Loucy (cell line): Measurements from ENCODE around the gene UBQLN3.

Experiments
- H2AFZ ChIP-seq: fragments of 200-600 bp; sonication (generic); 2 replicates; pipeline ENCODE4 v1.6.0; 2016; ENCODE audit warnings: antibody characterized with exemption, mild to moderate bottlenecking, low read length, moderate library complexity
- H3F3A ChIP-seq: fragments of 200-600 bp; 2 replicates; pipeline ENCODE4 v1.6.0; 2016; ENCODE audit warnings: antibody characterized with exemption, low read depth, mild to moderate bottlenecking
- H3K27me3 ChIP-seq: fragments of 200-600 bp; sonication (generic); 2 replicates; pipeline ENCODE4 v1.6.1; 2014; ENCODE audit warnings: low read length, mild to moderate bottlenecking; ENCODE audit not compliant: insufficient read depth, poor library complexity, severe bottlenecking
- H3K36me3 ChIP-seq: fragments of 200-600 bp; sonication (generic); 2 replicates; pipeline ENCODE4 v1.6.1; 2016; ENCODE audit warnings: low read length; ENCODE audit not compliant: insufficient read depth
- H3K4me1 ChIP-seq: fragments of 200-600 bp; sonication (generic); 2 replicates; pipeline ENCODE4 v1.5.1; 2014; ENCODE audit warnings: low read length, mild to moderate bottlenecking; ENCODE audit not compliant: insufficient read depth, poor library complexity, severe bottlenecking
- H3K4me2 ChIP-seq: fragments of 200-600 bp; sonication (generic); 2 replicates; pipeline ENCODE4 v1.6.0; 2014; ENCODE audit warnings: antibody characterized with exemption, low read length, low read depth, mild to moderate bottlenecking; ENCODE audit not compliant: poor library complexity, severe bottlenecking
- H3K4me3 ChIP-seq: fragments of 200-600 bp; sonication (generic); 2 replicates; pipeline ENCODE4 v1.5.1; 2014; ENCODE audit warnings: low read length, mild to moderate bottlenecking, mixed read lengths; ENCODE audit not compliant: poor library complexity, severe bottlenecking
- H3K79me2 ChIP-seq: fragments of 200-600 bp; sonication (generic); 2 replicates; pipeline ENCODE4 v1.6.1; 2014; ENCODE audit warnings: low read length; ENCODE audit not compliant: insufficient read depth
- H3K9ac ChIP-seq: fragments of 200-600 bp; sonication (generic); 2 replicates; pipeline ENCODE4 v1.6.0; 2014; ENCODE audit warnings: mild to moderate bottlenecking, low read depth, low read length, moderate library complexity; ENCODE audit not compliant: poor library complexity, severe bottlenecking
- H3K9me2 ChIP-seq: fragments of 200-600 bp; sonication (generic); replicated peaks from 2 replicates; pipeline ENCODE4 v1.6.1; 2016; ENCODE audit warnings: low read depth, low read length, mixed read lengths
- H3K9me3 ChIP-seq: fragments of 200-600 bp; sonication (generic); 2 replicates; pipeline ENCODE4 v1.6.1; 2014; ENCODE audit warnings: mild to moderate bottlenecking, antibody characterized with exemption, low read length, low read depth; ENCODE audit not compliant: insufficient read depth
- H4K20me1 ChIP-seq: fragments of 200-600 bp; sonication (generic); 2 replicates; pipeline ENCODE4 v1.6.0; 2014; ENCODE audit warnings: antibody characterized with exemption, low read length, mild to moderate bottlenecking; ENCODE audit not compliant: insufficient read depth, poor library complexity, severe bottlenecking
- EZH2phosphoT487 ChIP-seq: fragments of 200-600 bp; IDR thresholded peaks from 2 replicates; pipeline ENCODE4 v1.6.1; 2018; ENCODE audit warnings: antibody characterized with exemption, mild to moderate bottlenecking, moderate library complexity, borderline replicate concordance
- TF ChIP-seq, protein P1 (sequence below): fragments of 200-600 bp; sonication (generic); conservative IDR thresholded peaks from 2 replicates; pipeline ENCODE4 v1.5.1; 2014; ENCODE audit warnings: mild to moderate bottlenecking, antibody characterized with exemption, low read length

The UBQLN3 gene

DNA sequence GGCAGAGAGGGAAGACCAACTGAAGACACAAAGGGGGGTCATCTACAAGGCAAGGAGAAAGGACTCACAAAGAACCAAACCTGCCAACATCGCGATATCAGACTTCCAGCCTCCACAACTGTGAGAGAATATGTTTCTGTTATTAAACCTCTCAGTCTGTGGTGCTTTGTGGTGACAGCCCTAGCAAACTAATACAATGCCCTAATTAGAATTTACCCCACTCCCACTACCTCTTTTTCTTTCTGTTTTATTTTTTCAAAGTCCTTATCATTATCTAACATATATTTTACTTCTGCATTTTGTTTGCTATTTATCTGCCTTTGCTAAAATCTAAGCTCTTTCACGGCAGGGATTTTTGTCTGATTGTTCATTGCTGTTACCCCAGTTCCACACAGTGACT lies 23.8 kb downstream of the UBQLN3 start:
- no peak overlapping the region for H3K4me3 ChIP-seq
- no peaks in the 10 kb centered on the region for H3K79me2 ChIP-seq
- TF ChIP-seq EZH2phosphoT487 = no peak
- TF ChIP-seq, protein P1, sequence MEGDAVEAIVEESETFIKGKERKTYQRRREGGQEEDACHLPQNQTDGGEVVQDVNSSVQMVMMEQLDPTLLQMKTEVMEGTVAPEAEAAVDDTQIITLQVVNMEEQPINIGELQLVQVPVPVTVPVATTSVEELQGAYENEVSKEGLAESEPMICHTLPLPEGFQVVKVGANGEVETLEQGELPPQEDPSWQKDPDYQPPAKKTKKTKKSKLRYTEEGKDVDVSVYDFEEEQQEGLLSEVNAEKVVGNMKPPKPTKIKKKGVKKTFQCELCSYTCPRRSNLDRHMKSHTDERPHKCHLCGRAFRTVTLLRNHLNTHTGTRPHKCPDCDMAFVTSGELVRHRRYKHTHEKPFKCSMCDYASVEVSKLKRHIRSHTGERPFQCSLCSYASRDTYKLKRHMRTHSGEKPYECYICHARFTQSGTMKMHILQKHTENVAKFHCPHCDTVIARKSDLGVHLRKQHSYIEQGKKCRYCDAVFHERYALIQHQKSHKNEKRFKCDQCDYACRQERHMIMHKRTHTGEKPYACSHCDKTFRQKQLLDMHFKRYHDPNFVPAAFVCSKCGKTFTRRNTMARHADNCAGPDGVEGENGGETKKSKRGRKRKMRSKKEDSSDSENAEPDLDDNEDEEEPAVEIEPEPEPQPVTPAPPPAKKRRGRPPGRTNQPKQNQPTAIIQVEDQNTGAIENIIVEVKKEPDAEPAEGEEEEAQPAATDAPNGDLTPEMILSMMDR = no peak
- no peaks in the 10 kb centered on the region for H3K9me2 ChIP-seq
- H3K27me3 ChIP-seq = no peaks in the 10 kb centered on the region
- no peak overlapping the region for H3K9ac ChIP-seq
- no peaks in the 10 kb centered on the region for H3K36me3 ChIP-seq
- H3K4me1 ChIP-seq = no peaks in the 10 kb centered on the region
- no peaks in the 10 kb centered on the region for H3F3A ChIP-seq
- no peak overlapping the region for H2AFZ ChIP-seq
- H3K4me2 ChIP-seq = no peak overlapping the region
- H4K20me1 ChIP-seq = no peaks in the 10 kb centered on the region
- no peaks in the 10 kb centered on the region for H3K9me3 ChIP-seq

DNA sequence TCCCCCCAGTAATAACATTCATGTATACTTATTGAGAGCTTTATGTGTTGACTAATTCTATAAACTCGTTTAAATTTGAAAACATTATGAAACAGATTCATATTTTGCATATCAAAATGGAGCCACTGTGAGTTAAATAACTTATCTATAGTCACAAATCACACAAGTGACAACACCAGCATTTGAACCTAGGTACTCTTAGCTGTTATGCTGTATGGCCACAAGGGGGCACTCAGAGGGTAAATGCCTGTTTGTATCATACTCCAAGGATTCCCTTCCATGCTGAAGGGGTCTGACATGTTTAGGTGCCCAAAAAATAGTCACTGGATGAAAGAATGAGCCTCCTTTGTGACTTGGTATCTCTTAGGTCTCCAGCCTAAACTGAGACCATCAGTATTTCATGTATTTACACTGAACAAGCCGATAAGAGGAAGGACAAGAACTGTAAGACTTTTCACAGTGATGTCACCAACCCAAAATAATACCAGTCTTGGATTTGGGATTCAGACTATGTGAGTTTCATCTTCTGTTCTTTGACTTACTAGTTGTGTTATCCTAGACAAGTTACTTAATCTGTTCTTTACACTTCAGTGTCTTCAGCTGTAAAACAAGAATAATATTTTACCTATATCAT lies 33.5 kb downstream of the UBQLN3 start:
- no peaks in the 10 kb centered on the region for H3K4me1 ChIP-seq
- no peak overlapping the region for H3K9ac ChIP-seq
- no peaks in the 10 kb centered on the region for H3K27me3 ChIP-seq
- H3K9me2 ChIP-seq = no peaks in the 10 kb centered on the region
- no peak for TF ChIP-seq EZH2phosphoT487
- TF ChIP-seq, protein P1 = peak; percentile 90
- no peaks in the 10 kb centered on the region for H3K79me2 ChIP-seq
- H3K4me3 ChIP-seq = no peak overlapping the region
- no peak overlapping the region for H2AFZ ChIP-seq
- no peaks in the 10 kb centered on the region for H3K9me3 ChIP-seq
- no peak overlapping the region for H3K4me2 ChIP-seq
- H4K20me1 ChIP-seq = no peaks in the 10 kb centered on the region
- H3K36me3 ChIP-seq = no peaks in the 10 kb centered on the region
- no peaks in the 10 kb centered on the region for H3F3A ChIP-seq

DNA sequence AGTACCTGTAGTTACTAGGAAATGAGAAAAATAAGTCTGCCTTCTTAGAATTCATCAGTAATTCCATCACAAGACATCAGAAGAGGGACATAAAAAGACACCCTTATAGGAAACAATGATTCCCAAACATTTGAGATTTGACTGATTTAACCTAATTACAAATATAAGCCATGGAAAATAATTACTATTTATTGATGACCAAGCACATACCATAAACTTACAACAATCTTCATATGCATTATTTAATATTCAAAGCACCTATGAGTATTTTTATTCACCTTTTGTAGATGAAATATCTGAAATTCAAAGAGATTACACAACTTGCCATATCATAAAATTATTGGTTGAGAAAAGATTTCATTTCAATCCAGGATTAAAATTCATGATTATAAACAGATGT lies 35.8 kb downstream of the UBQLN3 start:
- no peaks in the 10 kb centered on the region for H3K36me3 ChIP-seq
- TF ChIP-seq EZH2phosphoT487 = no peak
- TF ChIP-seq, protein P1 = no peak
- no peak overlapping the region for H2AFZ ChIP-seq
- no peak overlapping the region for H3K4me2 ChIP-seq
- no peaks in the 10 kb centered on the region for H3K79me2 ChIP-seq
- no peak overlapping the region for H3K4me3 ChIP-seq
- no peak overlapping the region for H3K9ac ChIP-seq
- H3K9me2 ChIP-seq = no peaks in the 10 kb centered on the region
- H3K27me3 ChIP-seq = no peaks in the 10 kb centered on the region
- H3K9me3 ChIP-seq = no peaks in the 10 kb centered on the region
- H3K4me1 ChIP-seq = no peaks in the 10 kb centered on the region
- no peaks in the 10 kb centered on the region for H3F3A ChIP-seq
- H4K20me1 ChIP-seq = no peaks in the 10 kb centered on the region
